Measurements from ENCODE around the gene MYO9B.

The MYO9B gene

DNA sequence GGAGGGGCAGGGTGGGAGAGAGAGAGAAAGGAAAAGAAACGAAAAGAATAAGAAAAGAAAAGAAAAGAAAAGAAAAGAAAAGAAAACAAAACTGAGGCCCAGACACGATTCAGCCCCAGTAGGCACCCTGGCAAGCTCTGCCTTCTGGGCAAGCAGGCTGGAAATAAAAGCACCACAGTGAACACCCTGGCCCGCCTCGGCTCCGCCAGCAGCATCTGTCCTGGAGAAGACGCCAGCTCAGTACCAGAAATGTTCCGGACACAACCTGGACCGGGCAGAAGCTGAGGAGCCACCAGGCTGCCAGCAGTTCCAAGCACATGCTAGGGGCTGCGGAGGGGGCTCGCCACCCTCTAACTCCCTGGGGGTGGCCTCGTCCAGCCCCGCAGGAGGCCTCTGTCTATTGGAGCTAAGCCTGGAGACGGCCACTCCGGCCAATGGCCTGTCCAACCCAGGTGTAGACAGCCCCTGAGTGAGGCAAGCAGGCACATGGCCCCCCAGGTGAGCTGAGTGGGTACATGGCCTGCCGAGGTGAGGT lies 37.5 kb upstream of the MYO9B start:
- no peaks in the 10 kb centered on the region for H3K4me1 ChIP-seq (ENCODE audit: control insufficient read depth, insufficient read depth, low read length, poor library complexity, severe bottlenecking)
- WGBS, 2 experiments (ENCODE audit: insufficient coverage in 2 of 2): 84 to 88% methylated on average over 13 to 14 of the region's 15 CpGs
- no peak overlapping the region for H3K4me3 ChIP-seq (ENCODE audit: extremely low read depth, insufficient read depth, low read length, poor library complexity, severe bottlenecking)
- no peak overlapping the region for H3K27ac ChIP-seq (ENCODE audit: low read depth, low read length, severe bottlenecking)
- H3K9me3 ChIP-seq (ENCODE audit: control insufficient read depth, low read length): no peaks in the 10 kb centered on the region
- H3K36me3 ChIP-seq (ENCODE audit: control insufficient read depth, insufficient read depth, low read length): no peaks in the 10 kb centered on the region

DNA sequence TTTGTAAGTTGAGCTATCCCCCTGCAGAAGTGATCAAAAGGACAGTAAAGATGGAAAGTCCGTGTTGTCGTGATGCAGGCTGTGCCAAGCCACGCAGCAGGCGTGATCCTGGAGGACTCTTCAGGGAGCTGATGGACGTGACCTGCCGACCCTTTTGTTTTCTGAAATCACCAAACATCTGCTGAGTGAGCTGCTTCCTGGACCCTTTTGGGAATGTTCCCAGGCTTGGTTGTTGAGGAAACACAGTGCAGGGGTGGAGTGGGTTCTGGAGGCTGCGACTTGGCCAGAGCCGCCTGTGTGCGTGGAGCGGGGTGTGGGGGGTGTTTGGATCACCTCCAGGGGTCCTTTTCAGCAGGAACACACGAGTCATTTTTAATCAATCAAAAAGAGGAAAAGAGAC lies 33.6 kb upstream of the MYO9B start:
- Histone ChIP-seq H3K27ac (ENCODE audit: low read depth, low read length, severe bottlenecking) (no peak overlapping the region), H3K4me1 (ENCODE audit: control insufficient read depth, insufficient read depth, low read length, poor library complexity, severe bottlenecking) (no peaks in the 10 kb centered on the region), H3K9me3 (ENCODE audit: control insufficient read depth, low read length) (no peaks in the 10 kb centered on the region), H3K4me3 (ENCODE audit: extremely low read depth, insufficient read depth, low read length, poor library complexity, severe bottlenecking) (no peak overlapping the region), H3K36me3 (ENCODE audit: control insufficient read depth, insufficient read depth, low read length) (no peaks in the 10 kb centered on the region)
- WGBS, 2 experiments (ENCODE audit: insufficient coverage in 2 of 2): 83 to 87% methylated on average over 3 to 9 of the region's 11 CpGs

- Histone ChIP-seq H3K36me3 (ENCODE audit: control insufficient read depth, insufficient read depth, low read length) (peaks cover 15% of the 10 kb centered on the region), H3K9me3 (ENCODE audit: control insufficient read depth, low read length) (no peaks in the 10 kb centered on the region), H3K27ac (ENCODE audit: low read depth, low read length, severe bottlenecking) (no peak overlapping the region), H3K4me3 (ENCODE audit: extremely low read depth, insufficient read depth, low read length, poor library complexity, severe bottlenecking) (no peak overlapping the region), H3K4me1 (ENCODE audit: control insufficient read depth, insufficient read depth, low read length, poor library complexity, severe bottlenecking) (no peaks in the 10 kb centered on the region)
- 83 to 88% methylated on average over 7 of the region's 7 CpGs for WGBS, 2 experiments (ENCODE audit: insufficient coverage in 2 of 2)
These were observed 31.8 kb upstream of the MYO9B start for GRCh38 chr19:17043744-17044143.

DNA sequence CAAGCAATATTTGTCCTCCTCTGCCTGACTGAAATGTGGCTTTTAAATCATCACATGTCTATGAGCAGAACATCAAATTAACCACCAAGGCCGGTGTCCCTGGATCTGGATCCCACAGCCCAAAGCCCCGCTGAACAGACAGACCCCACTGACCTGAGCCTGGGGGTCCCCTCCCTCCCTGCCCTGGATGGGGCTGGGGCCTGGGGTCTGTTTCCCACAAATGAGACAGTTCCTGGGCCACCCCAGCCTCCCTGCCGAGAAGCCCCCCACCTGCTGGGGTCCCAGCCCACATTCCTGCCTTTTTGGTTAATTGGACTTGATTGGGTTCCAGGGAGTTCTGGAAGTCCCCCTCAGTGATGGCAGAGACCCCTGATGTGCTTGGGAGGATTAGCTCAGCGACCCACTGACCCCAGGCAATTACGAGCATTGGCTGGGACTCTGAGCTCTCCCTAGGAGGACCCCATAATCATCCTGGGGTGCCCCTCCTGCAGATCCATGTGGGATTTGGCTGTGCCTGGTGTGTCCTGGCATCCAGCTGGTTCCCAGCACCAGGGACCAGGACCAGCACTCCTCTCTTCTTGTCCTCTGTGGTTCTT lies 29.6 kb upstream of the MYO9B start:
- peaks cover 2% of the 10 kb centered on the region for H3K4me1 ChIP-seq (ENCODE audit: control insufficient read depth, insufficient read depth, low read length, poor library complexity, severe bottlenecking)
- H3K4me3 ChIP-seq (ENCODE audit: extremely low read depth, insufficient read depth, low read length, poor library complexity, severe bottlenecking): no peak overlapping the region
- peaks cover 34% of the 10 kb centered on the region for H3K36me3 ChIP-seq (ENCODE audit: control insufficient read depth, insufficient read depth, low read length)
- no peak overlapping the region for H3K27ac ChIP-seq (ENCODE audit: low read depth, low read length, severe bottlenecking)
- 88 to 97% methylated on average over 4 to 5 of the region's 5 CpGs for WGBS, 2 experiments (ENCODE audit: insufficient coverage in 2 of 2)
- no peaks in the 10 kb centered on the region for H3K9me3 ChIP-seq (ENCODE audit: control insufficient read depth, low read length)

DNA sequence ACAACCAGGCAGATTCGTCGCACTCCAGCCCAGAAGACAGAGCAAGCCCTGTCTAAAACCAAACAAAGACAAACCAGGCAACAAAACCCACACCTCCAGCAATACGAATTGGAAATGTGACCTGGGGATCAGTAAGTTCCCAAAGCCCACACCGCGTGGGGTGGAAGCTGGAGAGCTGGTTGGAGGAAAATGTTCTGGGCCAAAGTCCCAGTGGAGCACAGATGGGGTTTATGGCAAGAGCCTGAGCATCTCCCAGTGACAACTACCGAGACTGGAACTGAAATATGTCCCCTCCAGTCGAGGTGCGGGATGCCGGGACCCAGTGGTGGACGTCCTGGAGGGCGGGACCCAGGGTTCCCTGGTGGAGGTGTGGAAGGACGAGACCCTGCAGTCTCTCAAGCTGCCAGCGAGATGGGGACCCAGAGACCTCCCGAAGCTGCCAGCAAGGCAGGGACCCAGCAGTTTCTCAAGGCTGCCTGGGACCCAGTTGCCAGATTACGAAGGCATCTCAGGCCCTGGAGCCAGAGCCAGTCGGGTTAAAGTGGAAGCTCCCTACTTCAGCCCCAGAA lies 26.6 kb upstream of the MYO9B start:
- Histone ChIP-seq H3K36me3 (ENCODE audit: control insufficient read depth, insufficient read depth, low read length) (peaks cover 61% of the 10 kb centered on the region), H3K4me1 (ENCODE audit: control insufficient read depth, insufficient read depth, low read length, poor library complexity, severe bottlenecking) (peaks cover 2% of the 10 kb centered on the region), H3K9me3 (ENCODE audit: control insufficient read depth, low read length) (no peaks in the 10 kb centered on the region), H3K27ac (ENCODE audit: low read depth, low read length, severe bottlenecking) (no peak overlapping the region), H3K4me3 (ENCODE audit: extremely low read depth, insufficient read depth, low read length, poor library complexity, severe bottlenecking) (no peak overlapping the region)
- WGBS, 2 experiments (ENCODE audit: insufficient coverage in 2 of 2): 94% methylated on average over 12 to 15 of the region's 16 CpGs

- 92 to 95% methylated on average over 15 to 18 of the region's 18 CpGs for WGBS, 2 experiments (ENCODE audit: insufficient coverage in 2 of 2)
- Histone ChIP-seq H3K9me3 (ENCODE audit: control insufficient read depth, low read length) (no peaks in the 10 kb centered on the region), H3K4me3 (ENCODE audit: extremely low read depth, insufficient read depth, low read length, poor library complexity, severe bottlenecking) (no peak overlapping the region), H3K27ac (ENCODE audit: low read depth, low read length, severe bottlenecking) (no peak overlapping the region), H3K36me3 (ENCODE audit: control insufficient read depth, insufficient read depth, low read length) (peaks cover 69% of the 10 kb centered on the region), H3K4me1 (ENCODE audit: control insufficient read depth, insufficient read depth, low read length, poor library complexity, severe bottlenecking) (peaks cover 2% of the 10 kb centered on the region)
These were observed 25.8 kb upstream of the MYO9B start for GRCh38 chr19:17049711-17050280.

- H3K36me3 ChIP-seq (ENCODE audit: control insufficient read depth, insufficient read depth, low read length): peaks cover 86% of the 10 kb centered on the region
- H3K9me3 ChIP-seq (ENCODE audit: control insufficient read depth, low read length): no peaks in the 10 kb centered on the region
- WGBS, 2 experiments (ENCODE audit: insufficient coverage in 2 of 2): 66 to 84% methylated on average over 7 of the region's 8 CpGs
- H3K4me1 ChIP-seq (ENCODE audit: control insufficient read depth, insufficient read depth, low read length, poor library complexity, severe bottlenecking): peaks cover 2% of the 10 kb centered on the region
- no peak overlapping the region for H3K27ac ChIP-seq (ENCODE audit: low read depth, low read length, severe bottlenecking)
- no peak overlapping the region for H3K4me3 ChIP-seq (ENCODE audit: extremely low read depth, insufficient read depth, low read length, poor library complexity, severe bottlenecking)
These were observed 23.1 kb upstream of the MYO9B start for GRCh38 chr19:17052439-17052838.

GRCh38 chr19:17054746-17055145 lies 20.8 kb upstream of the MYO9B start:
- WGBS, 2 experiments (ENCODE audit: insufficient coverage in 2 of 2): 92 to 93% methylated on average over 2 to 3 of the region's 5 CpGs

DNA sequence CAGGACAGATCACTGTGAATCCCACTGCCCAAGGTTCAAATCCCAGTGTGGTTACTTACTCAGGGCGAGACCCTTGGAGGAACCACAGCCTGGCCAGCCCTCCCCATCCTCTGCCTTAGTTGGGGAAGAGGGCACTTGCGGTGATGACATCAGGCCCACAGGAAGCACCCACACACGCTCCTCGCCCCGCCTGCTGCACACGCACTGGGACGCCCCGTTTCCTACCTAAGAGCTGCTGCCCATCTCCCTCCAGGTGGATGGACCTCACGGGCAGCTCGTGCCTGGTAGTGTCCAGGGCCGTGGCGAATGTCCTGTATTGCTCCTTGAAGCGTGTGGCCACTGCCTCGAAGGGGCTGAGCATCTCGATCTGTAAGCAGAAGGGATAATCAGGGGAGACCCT lies 19.9 kb upstream of the MYO9B start:
- Histone ChIP-seq H3K9me3 (ENCODE audit: control insufficient read depth, low read length) (no peaks in the 10 kb centered on the region), H3K4me3 (ENCODE audit: extremely low read depth, insufficient read depth, low read length, poor library complexity, severe bottlenecking) (no peak overlapping the region), H3K4me1 (ENCODE audit: control insufficient read depth, insufficient read depth, low read length, poor library complexity, severe bottlenecking) (no peaks in the 10 kb centered on the region), H3K27ac (ENCODE audit: low read depth, low read length, severe bottlenecking) (no peak overlapping the region), H3K36me3 (ENCODE audit: control insufficient read depth, insufficient read depth, low read length) (peaks cover 93% of the 10 kb centered on the region)
- 95 to 98% methylated on average over 15 of the region's 15 CpGs for WGBS, 2 experiments (ENCODE audit: insufficient coverage in 2 of 2)

More at GRCh38 chr19:17054746-17055145, 20.8 kb upstream of the MYO9B start:
- peaks cover 2% of the 10 kb centered on the region for H3K4me1 ChIP-seq (ENCODE audit: control insufficient read depth, insufficient read depth, low read length, poor library complexity, severe bottlenecking)
- H3K27ac ChIP-seq (ENCODE audit: low read depth, low read length, severe bottlenecking): no peak overlapping the region
- H3K9me3 ChIP-seq (ENCODE audit: control insufficient read depth, low read length): no peaks in the 10 kb centered on the region
- H3K4me3 ChIP-seq (ENCODE audit: extremely low read depth, insufficient read depth, low read length, poor library complexity, severe bottlenecking): no peak overlapping the region
- peaks cover 92% of the 10 kb centered on the region for H3K36me3 ChIP-seq (ENCODE audit: control insufficient read depth, insufficient read depth, low read length)

DNA sequence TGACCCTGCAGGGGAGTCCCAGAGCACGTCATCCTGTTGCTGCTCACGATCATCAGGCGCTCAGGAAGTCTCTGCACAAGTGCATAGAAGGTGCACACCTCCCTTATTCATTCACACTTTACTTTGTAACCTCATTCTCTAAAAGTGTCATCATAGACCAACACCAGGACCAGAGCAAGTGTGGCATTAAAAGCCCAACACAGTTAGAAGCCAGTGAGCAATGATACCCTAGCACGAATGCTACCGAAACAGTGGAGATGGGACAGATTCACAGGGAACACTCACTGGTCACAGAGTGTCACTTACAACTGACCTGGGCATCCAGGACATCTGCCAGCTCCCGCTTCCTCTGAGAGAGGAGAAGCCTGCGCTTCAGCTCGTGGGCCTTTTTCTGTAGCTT lies 17.3 kb upstream of the MYO9B start:
- no peak overlapping the region for H3K27ac ChIP-seq (ENCODE audit: low read depth, low read length, severe bottlenecking)
- 98 to 100% methylated on average over 6 of the region's 8 CpGs for WGBS, 2 experiments (ENCODE audit: insufficient coverage in 2 of 2)
- peaks cover 91% of the 10 kb centered on the region for H3K36me3 ChIP-seq (ENCODE audit: control insufficient read depth, insufficient read depth, low read length)
- H3K4me1 ChIP-seq (ENCODE audit: control insufficient read depth, insufficient read depth, low read length, poor library complexity, severe bottlenecking): no peaks in the 10 kb centered on the region
- no peaks in the 10 kb centered on the region for H3K9me3 ChIP-seq (ENCODE audit: control insufficient read depth, low read length)
- H3K4me3 ChIP-seq (ENCODE audit: extremely low read depth, insufficient read depth, low read length, poor library complexity, severe bottlenecking): no peak overlapping the region

GRCh38 chr19:17060802-17061201 lies 14.8 kb upstream of the MYO9B start:
- no peak overlapping the region for H3K27ac ChIP-seq (ENCODE audit: low read depth, low read length, severe bottlenecking)
- H3K9me3 ChIP-seq (ENCODE audit: control insufficient read depth, low read length): no peaks in the 10 kb centered on the region
- no peaks in the 10 kb centered on the region for H3K4me1 ChIP-seq (ENCODE audit: control insufficient read depth, insufficient read depth, low read length, poor library complexity, severe bottlenecking)
- 90 to 98% methylated on average over 3 of the region's 3 CpGs for WGBS, 2 experiments (ENCODE audit: insufficient coverage in 2 of 2)
- H3K36me3 ChIP-seq (ENCODE audit: control insufficient read depth, insufficient read depth, low read length): peaks cover 89% of the 10 kb centered on the region
- H3K4me3 ChIP-seq (ENCODE audit: extremely low read depth, insufficient read depth, low read length, poor library complexity, severe bottlenecking): no peak overlapping the region
